ENCODE results near the gene AFAP1L2. TPM values are rescaled to one million over a fixed set of nuclear protein-coding genes. Genes with fewer than 3 reads are reported as not detected.

AFAP1L2 gene
- total RNA-seq, 6 experiments from 2014 or later: 0.50 to 2.2 (median 1.1) TPM

DNA sequence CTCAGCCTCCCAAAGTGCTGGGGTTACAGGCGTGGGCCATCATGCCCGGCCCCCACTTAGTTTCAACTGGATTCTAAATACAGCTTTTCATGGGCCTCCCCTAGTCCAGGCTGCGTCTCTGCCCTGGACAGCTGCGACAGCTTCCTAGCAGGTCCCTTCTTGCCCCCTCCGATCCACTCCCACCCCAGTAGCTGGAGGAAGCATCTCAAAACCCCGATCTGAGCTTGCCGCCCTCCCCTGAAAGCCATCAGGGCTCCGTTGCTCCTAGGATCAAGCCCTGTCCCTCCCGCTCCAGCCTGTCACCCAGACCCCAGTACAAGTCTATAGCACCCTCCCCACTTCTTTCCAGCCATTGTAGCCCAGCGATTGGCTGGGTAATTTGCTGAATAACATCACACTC, 100.7 kb downstream of the AFAP1L2 start:
- Histone ChIP-seq H3K4me3 (no peak overlapping the region), H3K27me3 (no peaks in the 10 kb centered on the region), H3K36me3 (no peaks in the 10 kb centered on the region), H3K27ac (no peak overlapping the region), H3K9me3 (no peaks in the 10 kb centered on the region), H3K4me1 (peaks cover 0 to 7% (median 3%) of the 10 kb centered on the region in 4 donors)
- no peak for DNase-seq
- intact Hi-C loops (cut with DNase I): no loop called here
- TF ChIP-seq, protein P1, sequence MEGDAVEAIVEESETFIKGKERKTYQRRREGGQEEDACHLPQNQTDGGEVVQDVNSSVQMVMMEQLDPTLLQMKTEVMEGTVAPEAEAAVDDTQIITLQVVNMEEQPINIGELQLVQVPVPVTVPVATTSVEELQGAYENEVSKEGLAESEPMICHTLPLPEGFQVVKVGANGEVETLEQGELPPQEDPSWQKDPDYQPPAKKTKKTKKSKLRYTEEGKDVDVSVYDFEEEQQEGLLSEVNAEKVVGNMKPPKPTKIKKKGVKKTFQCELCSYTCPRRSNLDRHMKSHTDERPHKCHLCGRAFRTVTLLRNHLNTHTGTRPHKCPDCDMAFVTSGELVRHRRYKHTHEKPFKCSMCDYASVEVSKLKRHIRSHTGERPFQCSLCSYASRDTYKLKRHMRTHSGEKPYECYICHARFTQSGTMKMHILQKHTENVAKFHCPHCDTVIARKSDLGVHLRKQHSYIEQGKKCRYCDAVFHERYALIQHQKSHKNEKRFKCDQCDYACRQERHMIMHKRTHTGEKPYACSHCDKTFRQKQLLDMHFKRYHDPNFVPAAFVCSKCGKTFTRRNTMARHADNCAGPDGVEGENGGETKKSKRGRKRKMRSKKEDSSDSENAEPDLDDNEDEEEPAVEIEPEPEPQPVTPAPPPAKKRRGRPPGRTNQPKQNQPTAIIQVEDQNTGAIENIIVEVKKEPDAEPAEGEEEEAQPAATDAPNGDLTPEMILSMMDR (IDR thresholded peaks at IDR 0.05): no peak
- no peak for TF ChIP-seq POLR2A (IDR thresholded peaks at IDR 0.05)
- 49% methylated on average over 9 of the region's 10 CpGs for WGBS (ENCODE audit: insufficient coverage, low coverage, low lambda C conversion rate, missing lambda C conversion rate)
- ATAC-seq: no peak

DNA sequence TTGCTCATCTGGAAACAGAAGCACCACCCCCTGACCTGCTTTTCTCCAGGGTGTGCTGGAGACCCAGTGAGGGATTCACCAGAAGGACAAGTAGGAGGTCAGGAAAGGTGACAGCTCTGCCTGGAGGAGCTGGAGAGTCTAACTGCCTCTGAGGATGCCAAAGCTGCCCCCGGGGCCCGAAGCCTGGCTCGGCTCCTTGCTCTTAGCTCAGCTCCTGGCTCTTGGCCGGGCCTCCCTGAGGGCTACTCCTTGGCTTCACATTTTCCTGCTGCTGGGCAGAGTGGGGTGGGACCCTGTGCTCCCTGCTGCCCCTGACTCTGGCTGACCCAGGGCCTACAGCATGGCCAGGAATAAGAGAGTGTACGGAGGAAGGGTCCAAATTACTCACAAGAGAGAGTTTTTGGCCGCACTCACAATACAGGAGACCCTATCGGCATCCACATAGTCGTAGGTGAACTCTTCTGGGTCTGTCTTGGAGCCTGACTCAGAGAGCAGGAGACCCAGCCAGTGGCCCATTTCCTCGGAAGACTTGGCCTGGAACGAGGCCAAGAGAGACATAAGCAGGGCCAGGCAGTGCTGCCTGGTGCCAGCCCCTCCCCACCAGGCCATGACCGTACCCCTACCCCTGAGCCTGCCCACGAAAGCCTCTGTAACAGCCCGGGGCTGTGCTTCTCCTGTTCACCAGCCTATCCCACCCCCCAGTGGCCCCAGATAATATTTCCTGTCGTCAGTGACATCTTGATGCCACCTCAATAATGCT, 102.2 kb downstream of the AFAP1L2 start:
- intact Hi-C loops (cut with DNase I): no loop called here
- ATAC-seq (no peak), DNase-seq (no peak)
- no peaks in the 10 kb centered on the region for H3K36me3 ChIP-seq
- peaks cover 0 to 7% (median 3%) of the 10 kb centered on the region in 4 donors for H3K4me1 ChIP-seq
- H3K4me3 ChIP-seq: no peak overlapping the region
- TF ChIP-seq, protein P1 (IDR thresholded peaks at IDR 0.05): no peak
- no peak for TF ChIP-seq POLR2A (IDR thresholded peaks at IDR 0.05)
- WGBS (ENCODE audit: insufficient coverage, low coverage, low lambda C conversion rate, missing lambda C conversion rate): 71% methylated on average over 4 of the region's 14 CpGs
- no peak overlapping the region for H3K27ac ChIP-seq
- H3K27me3 ChIP-seq: no peaks in the 10 kb centered on the region
- no peaks in the 10 kb centered on the region for H3K9me3 ChIP-seq

DNA sequence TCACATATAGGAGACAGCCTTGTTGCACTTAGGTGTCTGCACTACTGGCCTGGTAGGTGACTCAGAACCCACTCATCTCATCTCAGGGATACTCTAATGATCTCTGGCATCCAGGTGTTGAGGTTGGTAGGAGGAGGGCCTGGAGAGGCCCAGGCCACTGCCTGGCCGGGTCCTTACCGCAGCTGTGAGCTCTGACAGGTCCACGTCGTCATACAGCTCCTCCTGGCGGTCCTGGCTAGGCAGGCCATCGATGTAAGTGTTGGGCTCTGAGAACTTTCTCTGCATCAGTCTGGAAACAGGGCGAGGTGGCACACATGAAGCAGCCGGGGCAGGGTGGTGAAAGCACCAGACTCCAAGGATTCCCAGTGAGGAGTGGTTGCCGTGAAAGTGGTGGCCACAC, 103.1 kb downstream of the AFAP1L2 start:
- DNase-seq (peak in 1 of 3 donors; percentile 40), ATAC-seq (no peak)
- Histone ChIP-seq H3K27ac (no peak overlapping the region), H3K9me3 (no peaks in the 10 kb centered on the region), H3K36me3 (no peaks in the 10 kb centered on the region), H3K4me1 (peaks cover 0 to 7% (median 3%) of the 10 kb centered on the region in 4 donors), H3K4me3 (no peak overlapping the region), H3K27me3 (no peaks in the 10 kb centered on the region)
- no peak for TF ChIP-seq POLR2A (IDR thresholded peaks at IDR 0.05)
- TF ChIP-seq, protein P1 (IDR thresholded peaks at IDR 0.05): no peak
- WGBS (ENCODE audit: insufficient coverage, low coverage, low lambda C conversion rate, missing lambda C conversion rate): 86% methylated on average over 3 of the region's 9 CpGs
- intact Hi-C loops (cut with DNase I): no loop called here

DNA sequence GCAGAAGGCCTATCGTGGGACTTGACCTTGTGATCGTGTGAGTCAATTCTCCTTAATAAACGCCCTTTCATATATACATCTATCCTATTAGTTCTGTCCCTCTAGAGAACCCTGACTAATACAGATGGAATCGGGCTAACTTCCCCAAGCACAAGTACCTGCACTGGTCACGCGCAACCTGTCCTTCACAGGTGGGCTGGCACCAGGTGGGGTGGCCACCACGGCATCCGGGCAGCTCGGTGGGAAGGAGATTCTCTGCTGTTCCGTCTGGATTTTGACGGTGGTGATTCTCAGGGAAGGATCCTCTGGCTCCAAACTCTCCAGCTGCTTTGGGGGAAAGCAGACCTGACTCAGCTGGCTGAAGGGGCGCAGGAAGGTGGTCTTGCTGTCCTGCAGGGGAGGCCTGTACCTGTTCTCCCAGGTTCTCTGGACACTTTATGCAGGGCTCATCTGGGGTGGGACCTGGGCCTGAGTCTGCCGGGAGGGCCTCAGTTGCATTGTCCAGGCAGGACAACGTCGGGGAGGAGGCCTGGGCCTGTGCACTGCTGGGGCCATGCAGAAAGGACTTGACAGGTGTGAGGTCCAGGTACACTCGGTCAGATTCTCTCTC, 104.2 kb downstream of the AFAP1L2 start:
- Histone ChIP-seq H3K36me3 (no peaks in the 10 kb centered on the region), H3K4me1 (peaks cover 0 to 7% (median 3%) of the 10 kb centered on the region in 4 donors), H3K9me3 (no peaks in the 10 kb centered on the region), H3K4me3 (no peak overlapping the region), H3K27ac (no peak overlapping the region), H3K27me3 (no peaks in the 10 kb centered on the region)
- no peak for TF ChIP-seq POLR2A (IDR thresholded peaks at IDR 0.05)
- TF ChIP-seq, protein P1 (IDR thresholded peaks at IDR 0.05): no peak
- 88% methylated on average over 11 of the region's 16 CpGs for WGBS (ENCODE audit: insufficient coverage, low coverage, low lambda C conversion rate, missing lambda C conversion rate)
- peak in 1 of 3 donors; percentile 34 for DNase-seq
- no peak for ATAC-seq
- intact Hi-C loops (cut with DNase I): no loop called here

Data from right lobe of liver (tissue), 6 donors.